GM21717 (cell line): ENCODE results near the gene P3H3.

Experiments
- ATAC-seq: cut with Tn5 transposase; IDR thresholded peaks from one replicate; pipeline ENCODE4 v1.9.1; 2021; ENCODE audit warnings: mild to moderate bottlenecking, moderate library complexity; ENCODE audit not compliant: unreplicated experiment

P3H3 gene

GRCh38 chr12:6842075-6842474 lies 13.9 kb downstream of the P3H3 start:
- no peak for ATAC-seq

GRCh38 chr12:6843118-6843902 lies 15.1 kb downstream of the P3H3 start:
- no peak for ATAC-seq

GRCh38 chr12:6845395-6845794 lies 17.2 kb downstream of the P3H3 start:
- no peak for ATAC-seq

- ATAC-seq = no peak
Observed at GRCh38 chr12:6846316-6846869, 18.2 kb downstream of the P3H3 start.

GRCh38 chr12:6847676-6848075 lies 19.5 kb downstream of the P3H3 start:
- ATAC-seq = no peak

GRCh38 chr12:6849427-6849826 lies 21.2 kb downstream of the P3H3 start:
- no peak for ATAC-seq

- no peak for ATAC-seq
Observed at GRCh38 chr12:6849976-6850560, 21.9 kb downstream of the P3H3 start.

GRCh38 chr12:6850796-6851152 lies 22.6 kb downstream of the P3H3 start:
- no peak for ATAC-seq

- peak; percentile 49 for ATAC-seq
Observed at GRCh38 chr12:6851153-6851920, 23.1 kb downstream of the P3H3 start, which contains the start of gene CDCA3. Gene CDCA3 (minus strand): TSS chr12:6851286. CDS start chr12:6850952, 334 bp downstream.

GRCh38 chr12:6851921-6852650 lies 23.9 kb downstream of the P3H3 start, which contains the start of gene USP5:
Gene USP5 (plus strand): TSS chr12:6852150. CDS start chr12:6852180, 30 bp downstream.
- peak; percentile 73 for ATAC-seq

GRCh38 chr12:6852651-6853354 lies 24.6 kb downstream of the P3H3 start:
- no peak for ATAC-seq

GRCh38 chr12:6853626-6854025 lies 25.4 kb downstream of the P3H3 start:
- ATAC-seq = no peak

GRCh38 chr12:6854036-6854435 lies 25.8 kb downstream of the P3H3 start:
- no peak for ATAC-seq

GRCh38 chr12:6855322-6855721 lies 27.1 kb downstream of the P3H3 start:
- ATAC-seq = no peak

GRCh38 chr12:6858799-6859198 lies 30.6 kb downstream of the P3H3 start:
- no peak for ATAC-seq

GRCh38 chr12:6860116-6860515 lies 31.9 kb downstream of the P3H3 start:
- no peak for ATAC-seq

- no peak for ATAC-seq
Observed at GRCh38 chr12:6860942-6861341, 32.7 kb downstream of the P3H3 start.

GRCh38 chr12:6861391-6861790 lies 33.2 kb downstream of the P3H3 start:
- no peak for ATAC-seq

- ATAC-seq = no peak
Observed at GRCh38 chr12:6863033-6863432, 34.8 kb downstream of the P3H3 start.
